GM23338 (cell line): Measurements from ENCODE around the gene AKAP7. TPM values are rescaled to one million over a fixed set of nuclear protein-coding genes. Genes with fewer than 3 reads are reported as not detected.

Experiments used
- ATAC-seq: fragments of 200-7000 bp; cut with Tn5 transposase; 3 replicates; pipeline ENCODE4 v1.9.1; 2020
- DNase-seq: peaks from one replicate; pipeline ENCODE4 v3.0.0-alpha.2; 2015; ENCODE audit warnings: low spot score
- H2AFZ ChIP-seq: fragments of 200-600 bp; sonication (generic); 2 replicates; pipeline ENCODE4 v1.8.0; 2016; ENCODE audit warnings: antibody characterized with exemption, mild to moderate bottlenecking, moderate library complexity
- H3F3A ChIP-seq: fragments of 200-600 bp; sonication (generic); replicated peaks from 2 replicates; pipeline ENCODE4 v1.8.0; 2017; ENCODE audit warnings: antibody characterized with exemption, mixed run types, low read depth
- H3K27ac ChIP-seq: fragments of 200-600 bp; sonication (generic); 2 replicates; pipeline ENCODE4 v1.6.1; 2016; ENCODE audit warnings: low read depth
- H3K27me3 ChIP-seq: fragments of 200-600 bp; sonication (generic); 2 replicates; pipeline ENCODE4 v1.8.0; 2016; ENCODE audit warnings: mild to moderate bottlenecking, mixed run types, moderate library complexity; ENCODE audit not compliant: insufficient read depth
- H3K36me3 ChIP-seq: fragments of 200-600 bp; sonication (generic); 2 replicates; pipeline ENCODE4 v1.8.0; 2016; ENCODE audit warnings: mild to moderate bottlenecking; ENCODE audit not compliant: insufficient read depth
- H3K4me1 ChIP-seq: fragments of 200-600 bp; sonication (generic); 2 replicates; pipeline ENCODE4 v1.8.0; 2016; ENCODE audit warnings: mild to moderate bottlenecking, moderate library complexity; ENCODE audit not compliant: insufficient read depth
- H3K4me2 ChIP-seq: fragments of 200-600 bp; sonication (generic); 2 replicates; pipeline ENCODE4 v1.7.1; 2017; ENCODE audit warnings: mixed run types
- H3K4me3 ChIP-seq: fragments of 200-600 bp; sonication (generic); 2 replicates; pipeline ENCODE4 v1.6.1; 2016; ENCODE audit warnings: mixed run types
- H3K79me2 ChIP-seq: fragments of 200-600 bp; sonication (generic); replicated peaks from 2 replicates; pipeline ENCODE4 v1.8.0; 2017; ENCODE audit warnings: mild to moderate bottlenecking; ENCODE audit not compliant: insufficient read depth
- H3K9me2 ChIP-seq: fragments of 200-600 bp; sonication (generic); 2 replicates; pipeline ENCODE4 v1.8.0; 2017; ENCODE audit not compliant: insufficient read depth
- H4K20me1 ChIP-seq: fragments of 200-600 bp; sonication (generic); replicated peaks from 2 replicates; pipeline ENCODE4 v1.8.0; 2017; ENCODE audit warnings: mild to moderate bottlenecking; ENCODE audit not compliant: insufficient read depth
- H3K27ac Mint-ChIP-seq: 2 replicates; pipeline ENCODE4 v1.8.0; 2020; ENCODE audit warnings: inconsistent platforms, mild to moderate bottlenecking, moderate library complexity, mixed read lengths
- H3K27me3 Mint-ChIP-seq: 3 replicates; pipeline ENCODE4 v1.8.0; 2022; ENCODE audit warnings: low read depth, mild to moderate bottlenecking, moderate library complexity, mixed read lengths, inconsistent platforms; ENCODE audit not compliant: insufficient read depth, poor library complexity
- H3K36me3 Mint-ChIP-seq: 3 replicates; pipeline ENCODE4 v1.8.0; 2021; ENCODE audit warnings: low read depth, mild to moderate bottlenecking, inconsistent platforms, moderate library complexity, mixed read lengths
- H3K4me1 Mint-ChIP-seq: 3 replicates; pipeline ENCODE4 v1.8.0; 2020; ENCODE audit warnings: mild to moderate bottlenecking, inconsistent platforms, mixed read lengths
- H3K4me3 Mint-ChIP-seq: 3 replicates; pipeline ENCODE4 v1.8.0; 2021; ENCODE audit warnings: moderate library complexity, mild to moderate bottlenecking, inconsistent platforms, mixed read lengths
- H3K9me3 Mint-ChIP-seq: 3 replicates; pipeline ENCODE4 v1.8.0; 2020; ENCODE audit warnings: moderate library complexity, mild to moderate bottlenecking, inconsistent platforms, mixed read lengths
- CREB1 ChIP-seq: fragments of 250-450 bp; sonication (Bioruptor Pico); IDR thresholded peaks from 2 replicates; pipeline ENCODE4 v1.5.0; 2020; ENCODE audit warnings: low read depth, mild to moderate bottlenecking, moderate library complexity
- CTCF ChIP-seq, 2 experiments: fragments of 200-600 bp in 1 of 2; sonication (generic) in 1 of 2; conservative IDR thresholded peaks; 2 replicates each; pipeline versions ENCODE4 v1.5.1 to v1.6.1; 2016 to 2017; ENCODE audit warnings: antibody characterized with exemption in 2 of 2, low read depth in 2 of 2, mild to moderate bottlenecking in 2 of 2, moderate library complexity in 1 of 2
- ETS1 ChIP-seq: IDR thresholded peaks from 2 replicates; pipeline ENCODE4 v1.6.1; 2016; ENCODE audit warnings: antibody characterized with exemption
- EZH2 ChIP-seq: fragments of 200-600 bp; sonication (generic); IDR thresholded peaks from one replicate; pipeline ENCODE4 v1.8.0; 2017; ENCODE audit warnings: antibody characterized with exemption, mild to moderate bottlenecking, low read depth; ENCODE audit not compliant: unreplicated experiment
- EZH2phosphoT487 ChIP-seq: fragments of 200-600 bp; sonication (generic); IDR thresholded peaks from one replicate; pipeline ENCODE4 v1.8.1; 2018; ENCODE audit warnings: antibody characterized with exemption; ENCODE audit not compliant: unreplicated experiment
- JUNB ChIP-seq: IDR thresholded peaks from one replicate; pipeline ENCODE4 v1.6.1; 2016; ENCODE audit warnings: antibody characterized with exemption; ENCODE audit not compliant: unreplicated experiment
- NANOG ChIP-seq: IDR thresholded peaks from 2 replicates; pipeline ENCODE4 v1.6.1; 2016; ENCODE audit warnings: antibody characterized with exemption, borderline replicate concordance
- POLR2AphosphoS5 ChIP-seq: IDR thresholded peaks from 2 replicates; pipeline ENCODE4 v1.6.1; 2016; ENCODE audit warnings: antibody characterized with exemption, low read depth
- REST ChIP-seq: IDR thresholded peaks from one replicate; pipeline ENCODE4 v1.6.1; 2018; ENCODE audit warnings: antibody characterized with exemption; ENCODE audit not compliant: unreplicated experiment
- ZNF114 ChIP-seq: fragments of 250-450 bp; sonication (Bioruptor Pico); IDR thresholded peaks from 2 replicates; pipeline ENCODE4 v1.5.0; 2020; ENCODE audit warnings: mild to moderate bottlenecking, moderate library complexity
- ZNF331 ChIP-seq: fragments of 250-450 bp; sonication (Bioruptor Pico); IDR thresholded peaks from 2 replicates; pipeline ENCODE4 v1.5.0; 2020; ENCODE audit warnings: low read depth, mild to moderate bottlenecking, moderate library complexity
- ZNF462 ChIP-seq: fragments of 250-450 bp; sonication (Bioruptor Pico); IDR thresholded peaks from 2 replicates; pipeline ENCODE4 v1.5.0; 2020; ENCODE audit warnings: mild to moderate bottlenecking, moderate library complexity
- polyA plus RNA-seq: library from polyadenylated mRNA; unstranded; fragments of >200 nt; fragmentation: Nextera tagmentation; extraction: Ambion mirVana; gene quantifications from 2 replicates; pipeline ENCODE4 v1.2.1, GENCODE V29; 2016
- total RNA-seq: library from RNA; depleted of rRNA; stranded (reverse); fragments of >200 nt; shearing (Covaris generic); gene quantifications from 2 replicates; pipeline ENCODE4 v1.2.3, GENCODE V29; 2014

Gene AKAP7
- total and polyA plus RNA-seq, 2 experiments from 2014 or later: 12.2 to 20.0 TPM

- Histone ChIP-seq H3K79me2 (no peaks in the 10 kb centered on the region), H3K4me1 (0 out of 2 replicates have a peak, but pooled peaks cover 6% of the 10 kb centered on the region), H3K4me2 (no peak overlapping the region), H3K4me3 (no peak overlapping the region), H3K9me2 (no peaks in the 10 kb centered on the region; the same call in 1 of the 2 replicates), H3K27me3 (no peaks in the 10 kb centered on the region), H2AFZ (no peak overlapping the region), H3K27ac (no peak overlapping the region), H3F3A (no peaks in the 10 kb centered on the region), H3K36me3 (no peaks in the 10 kb centered on the region), H4K20me1 (no peaks in the 10 kb centered on the region)
- TF ChIP-seq REST: no peak
- no peak for TF ChIP-seq CREB1 (CRISPR knock-in tag)
- TF ChIP-seq ZNF462 (CRISPR knock-in tag): no peak
- TF ChIP-seq EZH2phosphoT487: no peak
- TF ChIP-seq EZH2: no peak
- no peak for TF ChIP-seq ZNF114 (CRISPR knock-in tag)
- no peak for TF ChIP-seq NANOG
- no peak for TF ChIP-seq ZNF331 (CRISPR knock-in tag)
- no peak for TF ChIP-seq CTCF (conservative IDR thresholded peaks at IDR 0.05; ENCODE audit: low read depth in 2 of 2)
- TF ChIP-seq ETS1: no peak
- no peak for TF ChIP-seq JUNB
- no peak for TF ChIP-seq POLR2AphosphoS5
- Mint-ChIP-seq H3K9me3 (peaks cover 7% of the 10 kb centered on the region), H3K27ac (no peak overlapping the region), H3K27me3 (peaks cover 3% of the 10 kb centered on the region), H3K4me3 (no peak overlapping the region), H3K36me3 (peaks cover 3% of the 10 kb centered on the region; the same call in 1 of the 3 replicates), H3K4me1 (peaks cover 7% of the 10 kb centered on the region; the same call in 2 of the 3 replicates)
- no peak for DNase-seq
- no peak for ATAC-seq
Observed at GRCh38 chr6:131122007-131122406, 13.3 kb upstream of the AKAP7 start.
